Measurements from ENCODE around the gene MRPL9. TPM values are rescaled to one million over a fixed set of nuclear protein-coding genes. Genes with fewer than 3 reads are reported as not detected.

MRPL9 gene
- total RNA-seq, 1 experiment from 2014 or later, result 122 TPM

DNA sequence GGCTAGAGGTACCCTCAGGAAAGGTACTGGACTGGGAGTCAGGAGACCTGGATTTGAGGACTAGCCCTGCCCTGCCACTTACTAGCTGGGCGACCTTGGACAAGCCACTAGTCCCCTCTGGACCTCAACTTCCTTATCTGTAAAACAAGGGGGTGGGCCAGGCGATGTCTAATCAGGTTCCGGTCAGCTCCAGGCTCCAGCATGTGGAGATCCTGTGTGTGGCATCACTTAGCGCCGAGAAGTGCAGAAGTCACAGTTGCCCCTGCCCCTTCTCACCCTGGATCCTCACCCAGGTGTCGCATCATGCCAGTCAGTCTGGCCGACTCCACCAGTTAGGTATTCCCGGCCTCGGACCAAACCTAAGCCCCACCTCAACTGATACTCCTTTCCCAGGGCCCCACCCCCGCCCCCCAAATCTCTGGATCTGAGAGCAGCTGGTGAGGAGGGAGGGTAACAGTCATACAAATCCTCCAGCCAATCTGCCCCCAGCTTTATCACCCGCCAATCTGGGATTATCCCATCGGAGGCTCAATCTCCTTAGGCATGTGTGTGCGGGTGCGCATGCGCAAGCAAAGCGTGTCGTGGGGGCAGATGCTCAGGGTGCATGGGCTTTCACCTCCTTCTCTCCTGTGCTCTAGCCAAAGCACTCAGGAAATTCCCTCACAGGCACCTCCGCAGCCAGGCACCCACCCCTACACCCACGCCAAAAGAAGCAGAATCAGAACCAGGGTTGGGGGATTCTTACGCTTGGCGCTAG lies 52.1 kb downstream of the MRPL9 start:
- DNase-seq, result no peak
- CTCF ChIA-PET, result no interaction called here
- intact Hi-C loops (cut with micrococcal nuclease; ENCODE audit: unreplicated experiment), result no loop called here
- POLR2A ChIA-PET, result no interaction called here
- TF ChIP-seq, protein P1, sequence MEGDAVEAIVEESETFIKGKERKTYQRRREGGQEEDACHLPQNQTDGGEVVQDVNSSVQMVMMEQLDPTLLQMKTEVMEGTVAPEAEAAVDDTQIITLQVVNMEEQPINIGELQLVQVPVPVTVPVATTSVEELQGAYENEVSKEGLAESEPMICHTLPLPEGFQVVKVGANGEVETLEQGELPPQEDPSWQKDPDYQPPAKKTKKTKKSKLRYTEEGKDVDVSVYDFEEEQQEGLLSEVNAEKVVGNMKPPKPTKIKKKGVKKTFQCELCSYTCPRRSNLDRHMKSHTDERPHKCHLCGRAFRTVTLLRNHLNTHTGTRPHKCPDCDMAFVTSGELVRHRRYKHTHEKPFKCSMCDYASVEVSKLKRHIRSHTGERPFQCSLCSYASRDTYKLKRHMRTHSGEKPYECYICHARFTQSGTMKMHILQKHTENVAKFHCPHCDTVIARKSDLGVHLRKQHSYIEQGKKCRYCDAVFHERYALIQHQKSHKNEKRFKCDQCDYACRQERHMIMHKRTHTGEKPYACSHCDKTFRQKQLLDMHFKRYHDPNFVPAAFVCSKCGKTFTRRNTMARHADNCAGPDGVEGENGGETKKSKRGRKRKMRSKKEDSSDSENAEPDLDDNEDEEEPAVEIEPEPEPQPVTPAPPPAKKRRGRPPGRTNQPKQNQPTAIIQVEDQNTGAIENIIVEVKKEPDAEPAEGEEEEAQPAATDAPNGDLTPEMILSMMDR (IDR thresholded peaks at IDR 0.05; ENCODE audit: insufficient read depth in 1 of 2, low read depth in 1 of 2, low read length in 1 of 2, severe bottlenecking in 1 of 2, unreplicated experiment in 1 of 2), result no peak
- no peaks in the 10 kb centered on the region for H3K36me3 Mint-ChIP-seq (ENCODE audit: insufficient read depth, unreplicated experiment)
- Histone ChIP-seq H3K27me3 (replicated peaks; ENCODE audit: control insufficient read depth, insufficient read depth, low read length) (no peaks in the 10 kb centered on the region), H3K4me1 (peaks cover 19% of the 10 kb centered on the region), H3K4me3 (ENCODE audit: low read depth, low read length) (no peak overlapping the region), H3K9me3 (no peaks in the 10 kb centered on the region), H3K36me3 (ENCODE audit: control insufficient read depth, insufficient read depth, low read length) (no peaks in the 10 kb centered on the region)
- H3K9me3 Mint-ChIP-seq (ENCODE audit: unreplicated experiment), result no peaks in the 10 kb centered on the region
- peaks cover 13% of the 10 kb centered on the region for H3K4me1 Mint-ChIP-seq (ENCODE audit: low read depth, unreplicated experiment)
- no TSS peak for BruUV-seq (replicated peaks)
- no peak overlapping the region for H3K27ac Mint-ChIP-seq (ENCODE audit: unreplicated experiment)
- no peaks in the 10 kb centered on the region for H3K27me3 Mint-ChIP-seq (ENCODE audit: insufficient read depth, unreplicated experiment)
- H3K4me3 Mint-ChIP-seq (ENCODE audit: unreplicated experiment), result no peak overlapping the region

DNA sequence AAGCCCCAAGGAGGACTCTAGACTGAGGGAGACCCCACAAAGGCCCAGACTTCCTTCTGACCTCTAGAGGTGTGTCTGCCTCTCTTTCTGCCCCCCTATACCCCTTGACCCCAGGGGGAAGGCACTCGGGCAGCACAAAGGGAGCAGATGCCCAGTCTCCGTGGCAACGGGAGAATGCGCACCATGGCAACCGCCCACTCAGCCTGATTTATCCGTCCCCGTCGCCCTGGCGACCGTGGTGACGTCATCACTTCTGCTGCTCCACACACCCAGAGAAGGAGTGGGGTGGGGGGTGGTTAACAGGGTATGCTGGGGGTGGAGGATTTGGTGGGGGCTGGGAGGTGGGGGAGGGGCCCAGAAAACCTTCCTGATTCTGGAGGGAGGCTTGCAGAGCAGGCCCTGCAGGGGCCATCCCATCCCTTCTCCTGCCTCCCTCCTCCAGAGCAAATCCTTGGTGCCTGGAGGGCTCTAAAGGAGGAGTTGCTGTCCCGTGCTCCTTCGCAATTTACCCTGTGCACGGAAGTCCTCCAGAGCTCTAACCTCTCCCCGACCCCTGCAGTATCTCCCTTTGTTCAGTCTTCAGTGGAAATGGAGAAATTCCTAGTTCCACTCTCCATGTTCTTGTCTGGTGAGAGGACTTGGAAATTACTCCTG lies 53.0 kb downstream of the MRPL9 start:
- Histone ChIP-seq H3K4me3 (ENCODE audit: low read depth, low read length) (no peak overlapping the region), H3K4me1 (peaks cover 19% of the 10 kb centered on the region), H3K9me3 (no peaks in the 10 kb centered on the region), H3K36me3 (ENCODE audit: control insufficient read depth, insufficient read depth, low read length) (no peaks in the 10 kb centered on the region), H3K27me3 (replicated peaks; ENCODE audit: control insufficient read depth, insufficient read depth, low read length) (no peaks in the 10 kb centered on the region)
- no peak overlapping the region for H3K4me3 Mint-ChIP-seq (ENCODE audit: unreplicated experiment)
- peak in 1 of 2 experiments; percentile 28 for DNase-seq
- no peaks in the 10 kb centered on the region for H3K9me3 Mint-ChIP-seq (ENCODE audit: unreplicated experiment)
- intact Hi-C loops (cut with micrococcal nuclease; ENCODE audit: unreplicated experiment), result no loop called here
- H3K4me1 Mint-ChIP-seq (ENCODE audit: low read depth, unreplicated experiment), result peaks cover 11% of the 10 kb centered on the region
- POLR2A ChIA-PET, result no interaction called here
- CTCF ChIA-PET, result no interaction called here
- BruUV-seq (replicated peaks), result no TSS peak
- H3K27me3 Mint-ChIP-seq (ENCODE audit: insufficient read depth, unreplicated experiment), result no peaks in the 10 kb centered on the region
- H3K27ac Mint-ChIP-seq (ENCODE audit: unreplicated experiment), result no peak overlapping the region
- TF ChIP-seq, protein P1 (IDR thresholded peaks at IDR 0.05; ENCODE audit: insufficient read depth in 1 of 2, low read depth in 1 of 2, low read length in 1 of 2, severe bottlenecking in 1 of 2, unreplicated experiment in 1 of 2), result no peak
- H3K36me3 Mint-ChIP-seq (ENCODE audit: insufficient read depth, unreplicated experiment), result no peaks in the 10 kb centered on the region

Other genes with a start within 250 kb of the MRPL9 start
- gene TUFT1, start 223.2 kb downstream of the MRPL9 start, total RNA-seq (2022), result 34.9 and 36.6 TPM in 2 replicates
- 47.2 and 47.4 TPM in 2 replicates for gene SNX27, start 151.4 kb downstream of the MRPL9 start, total RNA-seq (2022)
- gene CELF3, start 46.7 kb downstream of the MRPL9 start, total RNA-seq (2022), result 0.27 and 1.1 TPM in 2 replicates
- 0.88 and 1.0 TPM in 2 replicates for gene RIIAD1, start 42.0 kb downstream of the MRPL9 start, total RNA-seq (2022)
- 12.6 and 15.0 TPM in 2 replicates for gene TDRKH, start 27.0 kb upstream of the MRPL9 start, total RNA-seq (2022)
- not detected in 2 replicates for gene LINGO4, start 41.9 kb upstream of the MRPL9 start, total RNA-seq (2022)
- gene RORC, start 68.3 kb upstream of the MRPL9 start, total RNA-seq (2022), result not detected in 2 replicates
- 0.23 and 0.60 TPM in 2 replicates for gene C2CD4D, start 76.3 kb upstream of the MRPL9 start, total RNA-seq (2022)
- not detected in 2 replicates for gene THEM5, start 90.2 kb upstream of the MRPL9 start, total RNA-seq (2022)
- 7.1 and 9.5 TPM in 2 replicates for gene THEM4, start 146.0 kb upstream of the MRPL9 start, total RNA-seq (2022)
- gene S100A10, start 230.4 kb upstream of the MRPL9 start, total RNA-seq (2022), result 2,143 and 2,154 TPM in 2 replicates

Measured in Caco-2 (cell line).